ENCODE measurements around the gene TMPRSS5.
A peak's percentile ranks its signal among the peaks of the same experiment; 100 is the strongest.
"Not testable (repeated sequence)": the region's sequence is repeated elsewhere in the genome, so short reads cannot be mapped to it uniquely, and the experiment has no call there.

The TMPRSS5 gene

GRCh38 chr11:113697111-113697510, 9.0 kb downstream of the TMPRSS5 start:
- DNase-seq = no peak

- no peak for DNase-seq
Observed at GRCh38 chr11:113695207-113695606, 10.9 kb downstream of the TMPRSS5 start.

- no peak for DNase-seq
Observed at GRCh38 chr11:113694390-113694789, 11.7 kb downstream of the TMPRSS5 start.

- no peak for DNase-seq
Observed at GRCh38 chr11:113693030-113693429, 13.1 kb downstream of the TMPRSS5 start.

- peak in 1 of 14 donors; percentile 38 for DNase-seq
Observed at GRCh38 chr11:113690619-113691569, 15.2 kb downstream of the TMPRSS5 start.

GRCh38 chr11:113689768-113690618, 16.1 kb downstream of the TMPRSS5 start:
- DNase-seq = no peak

GRCh38 chr11:113685654-113686359, 20.3 kb downstream of the TMPRSS5 start:
- DNase-seq = no peak

- no peak for DNase-seq
Observed at GRCh38 chr11:113684496-113684895, 21.6 kb downstream of the TMPRSS5 start.

GRCh38 chr11:113683481-113684046, 22.5 kb downstream of the TMPRSS5 start:
- DNase-seq = no peak

- DNase-seq = no peak
Observed at GRCh38 chr11:113681711-113682413, 24.2 kb downstream of the TMPRSS5 start.

GRCh38 chr11:113681282-113681681, 24.8 kb downstream of the TMPRSS5 start:
- DNase-seq = no peak

GRCh38 chr11:113677685-113678084, 28.4 kb downstream of the TMPRSS5 start:
- DNase-seq = no peak

GRCh38 chr11:113675565-113675964, 30.5 kb downstream of the TMPRSS5 start:
- DNase-seq = no peak

- no peak for DNase-seq
Observed at GRCh38 chr11:113675003-113675561, 31.0 kb downstream of the TMPRSS5 start.

GRCh38 chr11:113674397-113674685, 31.8 kb downstream of the TMPRSS5 start:
- DNase-seq = no peak

GRCh38 chr11:113673550-113674396, 32.3 kb downstream of the TMPRSS5 start:
- DNase-seq = no peak

- not testable (repeated sequence) for DNase-seq
Observed at GRCh38 chr11:113671914-113672313, 34.2 kb downstream of the TMPRSS5 start.

GRCh38 chr11:113670831-113671215, 35.3 kb downstream of the TMPRSS5 start:
- DNase-seq = no peak

GRCh38 chr11:113670149-113670830, 35.8 kb downstream of the TMPRSS5 start:
- no peak for DNase-seq

GRCh38 chr11:113668255-113668654, 37.9 kb downstream of the TMPRSS5 start:
- DNase-seq = no peak
